Muscle layer of colon (tissue), 2 donors: ENCODE data around the gene C1QTNF3.
"Not testable (repeated sequence)": the region's sequence is repeated elsewhere in the genome, so short reads cannot be mapped to it uniquely, and the experiment has no call there.

Source experiments
- H3K27ac ChIP-seq: one replicate; pipeline ENCODE4 v1.7.0; 2013; ENCODE audit warnings: low read depth, mild to moderate bottlenecking, low read length, moderate library complexity
- H3K27me3 ChIP-seq, 2 donors: one replicate each; pipeline ENCODE4 v1.7.0; 2013; ENCODE audit warnings: low read length in 2 of 2, mild to moderate bottlenecking in 2 of 2; ENCODE audit not compliant: insufficient read depth in 2 of 2, control insufficient read depth in 1 of 2
- H3K36me3 ChIP-seq: one replicate; pipeline ENCODE4 v1.7.0; 2013; ENCODE audit warnings: mild to moderate bottlenecking, low read length; ENCODE audit not compliant: insufficient read depth
- H3K4me1 ChIP-seq: one replicate; pipeline ENCODE4 v1.7.0; 2013; ENCODE audit warnings: mild to moderate bottlenecking, low read length; ENCODE audit not compliant: insufficient read depth
- H3K4me3 ChIP-seq, 2 donors: one replicate each; pipeline ENCODE4 v1.7.0; 2013; ENCODE audit warnings: low read length in 2 of 2, low read depth in 1 of 2, mild to moderate bottlenecking in 1 of 2, moderate library complexity in 1 of 2
- H3K9ac ChIP-seq: one replicate; pipeline ENCODE4 v1.7.0; 2013; ENCODE audit warnings: low read length
- H3K9me3 ChIP-seq: one replicate; pipeline ENCODE4 v1.7.0; 2013; ENCODE audit warnings: mild to moderate bottlenecking, low read length
- donor health status: abdominal sarcoma.
- donor health status: Adenocarcinoma of cecum.

C1QTNF3 gene, protein sequence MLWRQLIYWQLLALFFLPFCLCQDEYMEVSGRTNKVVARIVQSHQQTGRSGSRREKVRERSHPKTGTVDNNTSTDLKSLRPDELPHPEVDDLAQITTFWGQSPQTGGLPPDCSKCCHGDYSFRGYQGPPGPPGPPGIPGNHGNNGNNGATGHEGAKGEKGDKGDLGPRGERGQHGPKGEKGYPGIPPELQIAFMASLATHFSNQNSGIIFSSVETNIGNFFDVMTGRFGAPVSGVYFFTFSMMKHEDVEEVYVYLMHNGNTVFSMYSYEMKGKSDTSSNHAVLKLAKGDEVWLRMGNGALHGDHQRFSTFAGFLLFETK

DNA sequence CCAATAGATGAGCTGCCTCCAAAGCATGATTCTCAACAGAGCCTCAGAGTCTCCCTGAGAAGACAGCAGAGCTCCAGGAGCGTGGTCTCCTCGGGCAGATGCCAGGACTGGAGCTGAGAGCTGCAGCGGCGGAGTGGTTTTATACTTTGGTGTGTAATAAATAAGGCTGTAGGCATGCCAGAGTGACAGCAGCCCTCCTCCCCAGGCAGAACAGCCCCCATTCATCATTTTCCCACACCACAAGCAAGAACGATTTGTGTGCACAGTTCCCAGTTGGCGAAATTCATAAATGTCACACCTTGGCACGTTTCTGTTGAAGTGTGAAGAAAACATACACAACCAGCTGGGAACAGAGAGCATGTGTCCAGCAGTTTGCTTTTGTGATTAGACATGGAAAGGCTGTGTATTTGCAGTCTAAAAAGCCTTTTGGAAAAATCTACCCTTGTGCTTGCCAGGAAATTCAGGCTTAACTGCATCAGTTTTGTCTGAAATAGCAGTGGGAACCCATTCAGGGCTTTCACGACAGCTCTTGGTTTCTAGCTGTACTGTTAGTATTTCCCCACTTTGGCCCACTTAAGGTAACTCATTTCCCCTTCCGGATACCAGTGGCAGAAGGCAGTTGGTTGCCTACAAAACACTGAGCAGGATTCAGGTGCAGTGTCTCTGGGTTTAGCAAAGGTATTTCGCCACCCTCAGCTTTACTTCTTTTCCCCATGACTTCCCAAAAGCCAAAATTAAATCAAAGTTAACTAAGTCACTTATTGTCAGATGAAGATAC, at the start of gene C1QTNF3:
Gene C1QTNF3 (minus strand): TSS at position 115 of the 778 bp plus-strand sequence. CDS start 88 bp downstream, at position 27.
- H3K27me3 ChIP-seq = no peaks in the 10 kb centered on the region
- peaks cover 29% of the 10 kb centered on the region for H3K4me1 ChIP-seq
- H3K9ac ChIP-seq = no peak within 1 kb of the TSS
- peak within 1 kb of the TSS; percentile 29 for H3K27ac ChIP-seq
- no peaks in the 10 kb centered on the region for H3K9me3 ChIP-seq
- H3K36me3 ChIP-seq = no peaks in the 10 kb centered on the region
- peak within 1 kb of the TSS in 1 of 2 donors; percentile 44 for H3K4me3 ChIP-seq

DNA sequence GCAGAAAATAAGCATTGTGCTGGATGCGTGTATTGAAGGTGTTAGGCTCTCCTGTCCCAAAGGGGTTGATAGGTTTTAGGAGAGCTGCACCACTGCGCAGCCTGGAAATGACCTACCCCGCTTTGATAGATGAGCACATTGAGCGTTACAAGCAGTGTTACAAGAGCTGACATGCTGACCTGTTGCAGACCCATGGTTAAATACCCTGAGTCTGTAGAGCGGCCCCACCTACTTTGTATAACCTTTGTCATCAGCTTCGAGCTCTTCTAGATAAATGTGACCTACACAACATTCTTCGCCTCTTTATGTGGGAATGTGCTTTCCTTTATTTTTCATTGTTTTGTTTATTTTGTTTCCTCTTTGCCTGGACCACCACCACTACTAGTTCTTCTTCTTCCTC, 48.0 kb upstream of the C1QTNF3 start:
- H3K27ac ChIP-seq, H3K9ac ChIP-seq, H3K4me3 ChIP-seq, H3K4me1 ChIP-seq, H3K36me3 ChIP-seq, H3K9me3 ChIP-seq, H3K27me3 ChIP-seq: not testable (repeated sequence)

DNA sequence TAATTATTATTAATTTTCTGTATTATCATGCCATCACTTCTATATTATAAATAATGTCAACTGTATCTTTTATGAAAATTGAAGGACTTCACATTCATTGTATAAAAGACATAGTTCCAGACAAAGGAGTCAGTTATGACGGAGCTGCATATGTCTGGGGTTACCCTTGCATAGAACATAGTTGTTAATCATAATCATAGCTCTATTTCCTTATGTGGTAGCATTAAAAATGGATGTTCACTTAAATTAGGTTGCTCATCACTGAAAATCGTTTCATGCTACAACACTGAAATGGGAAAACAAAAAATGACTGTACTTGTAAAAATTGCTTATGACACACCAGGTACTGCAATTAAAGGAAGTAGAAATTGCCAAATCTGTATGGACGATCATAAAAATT, 46.8 kb upstream of the C1QTNF3 start:
- not testable (repeated sequence) for H3K9ac ChIP-seq, H3K27me3 ChIP-seq, H3K4me3 ChIP-seq, H3K9me3 ChIP-seq, H3K4me1 ChIP-seq, H3K36me3 ChIP-seq, H3K27ac ChIP-seq

DNA sequence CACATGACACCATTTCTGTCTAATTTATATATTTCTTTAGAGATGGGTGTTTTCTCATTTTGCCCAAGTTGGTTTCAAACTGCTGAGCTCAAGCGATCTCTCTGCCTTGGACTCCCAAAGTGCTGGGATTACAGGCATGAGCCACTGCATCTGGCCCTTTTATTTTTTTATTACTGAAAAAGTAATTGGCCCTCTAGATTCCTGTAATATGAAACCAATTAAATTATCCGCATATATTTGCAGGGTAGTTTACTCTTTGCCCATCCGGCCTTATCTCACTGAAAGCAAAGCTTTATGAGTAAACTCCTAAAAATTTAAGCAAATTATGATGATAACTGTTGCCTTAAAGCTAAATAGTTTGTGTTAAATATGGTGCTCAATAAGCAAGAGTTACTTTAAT, 44.7 kb upstream of the C1QTNF3 start:
- H3K36me3 ChIP-seq, H3K4me1 ChIP-seq, H3K9ac ChIP-seq, H3K9me3 ChIP-seq, H3K27me3 ChIP-seq, H3K4me3 ChIP-seq, H3K27ac ChIP-seq: not testable (repeated sequence)

DNA sequence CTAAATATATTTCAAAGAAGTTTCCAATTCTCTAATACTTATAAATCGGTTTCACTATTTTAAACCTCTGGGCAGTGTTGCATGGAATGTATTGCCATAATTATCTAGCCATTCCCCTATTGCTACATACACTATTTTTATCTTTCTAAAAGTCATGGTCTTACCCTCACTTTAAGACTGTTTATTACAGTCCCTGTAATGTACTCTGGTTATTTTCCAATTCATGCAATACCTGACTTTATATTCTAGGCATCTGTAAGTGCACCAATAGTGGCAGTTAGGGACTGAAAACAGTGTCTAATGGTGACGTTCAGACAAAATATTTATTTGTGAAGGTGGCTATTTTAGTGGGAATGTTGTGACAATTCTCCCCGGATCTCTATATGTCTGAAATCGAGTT, 40.9 kb upstream of the C1QTNF3 start:
- H3K9me3 ChIP-seq, H3K27me3 ChIP-seq, H3K4me3 ChIP-seq, H3K9ac ChIP-seq, H3K4me1 ChIP-seq, H3K27ac ChIP-seq, H3K36me3 ChIP-seq: not testable (repeated sequence)

DNA sequence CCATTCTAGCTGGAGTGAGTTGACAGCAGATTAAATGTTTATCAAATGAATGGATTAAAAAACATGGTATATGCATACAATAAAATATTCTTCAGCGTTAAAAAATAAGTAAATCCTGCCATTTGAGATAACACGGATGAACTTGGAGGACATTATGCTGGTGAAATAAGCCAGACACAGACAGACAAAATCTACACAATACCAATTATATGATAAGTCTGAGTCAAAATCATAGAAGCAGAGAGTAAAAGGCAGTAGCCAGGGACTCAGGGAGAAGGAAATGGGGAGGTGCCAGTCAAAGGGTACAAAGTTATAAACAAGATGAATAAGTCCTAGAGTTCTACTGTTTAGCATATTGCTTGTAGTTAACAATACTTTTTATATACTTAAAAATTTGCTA, 36.5 kb upstream of the C1QTNF3 start:
- H3K4me3 ChIP-seq, H3K27ac ChIP-seq, H3K27me3 ChIP-seq, H3K4me1 ChIP-seq, H3K9ac ChIP-seq, H3K9me3 ChIP-seq, H3K36me3 ChIP-seq: not testable (repeated sequence)

DNA sequence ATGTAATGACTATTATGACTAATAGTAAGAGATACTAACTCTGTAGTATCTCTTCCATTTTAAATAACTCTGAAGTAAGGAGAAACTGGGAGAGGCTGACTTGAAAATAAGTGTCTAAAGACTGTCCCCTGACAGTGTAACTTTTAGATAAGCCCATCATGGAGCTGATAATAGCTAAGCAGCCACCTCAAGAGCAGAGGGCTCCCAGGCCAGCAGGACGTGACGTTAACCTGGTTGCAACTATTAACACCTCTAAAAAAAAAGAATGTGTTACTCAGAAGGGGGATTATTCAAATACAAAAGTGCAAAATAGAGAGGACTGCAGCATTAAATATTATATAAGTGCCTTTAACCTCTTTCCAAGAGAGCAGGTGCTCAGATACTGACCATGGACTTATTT, 34.6 kb upstream of the C1QTNF3 start:
- not testable (repeated sequence) for H3K9me3 ChIP-seq, H3K4me3 ChIP-seq, H3K27me3 ChIP-seq, H3K36me3 ChIP-seq, H3K9ac ChIP-seq, H3K4me1 ChIP-seq, H3K27ac ChIP-seq

DNA sequence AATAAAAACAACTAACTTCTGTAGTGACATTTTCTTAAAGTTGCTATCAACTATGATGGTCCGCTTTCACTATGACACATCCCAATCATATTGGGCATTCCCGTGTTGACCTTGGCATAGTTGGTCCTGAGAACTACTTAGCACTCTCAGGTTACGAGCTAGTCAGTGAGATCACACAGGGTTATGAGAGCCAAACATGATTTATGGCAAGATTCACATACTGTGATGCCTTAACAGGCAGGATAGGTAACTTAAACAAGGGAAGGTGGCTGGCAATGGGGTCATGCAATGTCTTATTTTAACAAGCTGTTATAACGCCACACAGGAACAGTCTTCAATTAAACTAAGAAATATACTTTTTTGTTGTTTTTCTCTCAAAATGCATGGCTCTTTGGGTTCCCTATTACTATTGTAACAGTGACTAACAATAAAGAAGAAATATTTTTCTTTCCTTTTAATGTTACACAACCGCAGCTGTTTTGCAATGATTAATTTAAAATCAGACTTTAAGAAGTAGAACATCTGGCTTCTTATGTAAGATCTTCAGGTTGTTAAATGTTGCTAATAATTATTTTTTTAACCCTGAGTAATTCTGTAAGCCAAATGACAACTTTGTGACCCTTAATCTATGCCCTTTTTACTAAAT, 33.8 kb upstream of the C1QTNF3 start:
- not testable (repeated sequence) for H3K27me3 ChIP-seq, H3K9me3 ChIP-seq, H3K4me1 ChIP-seq, H3K4me3 ChIP-seq, H3K9ac ChIP-seq, H3K36me3 ChIP-seq, H3K27ac ChIP-seq

DNA sequence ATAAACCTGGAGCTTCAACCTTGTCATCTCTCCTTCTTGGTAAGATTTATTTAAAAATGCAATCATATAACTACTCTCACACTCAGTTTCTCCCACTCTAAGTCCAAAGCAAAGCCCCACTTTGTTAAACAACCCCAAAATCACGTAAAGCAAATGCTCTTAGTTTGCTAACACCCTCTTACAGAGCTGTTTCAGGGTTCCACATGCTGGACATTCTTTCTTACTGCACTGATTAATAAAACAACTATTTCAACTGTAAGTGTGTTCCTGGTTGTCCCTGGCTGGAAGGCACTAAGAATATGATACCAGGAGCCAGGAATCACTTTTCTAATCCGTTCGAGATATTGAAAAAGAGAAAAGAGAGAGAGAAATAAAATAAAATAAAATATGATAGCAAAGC, 31.5 kb upstream of the C1QTNF3 start:
- H3K36me3 ChIP-seq, H3K4me1 ChIP-seq, H3K4me3 ChIP-seq, H3K27me3 ChIP-seq, H3K9ac ChIP-seq, H3K9me3 ChIP-seq, H3K27ac ChIP-seq: not testable (repeated sequence)

DNA sequence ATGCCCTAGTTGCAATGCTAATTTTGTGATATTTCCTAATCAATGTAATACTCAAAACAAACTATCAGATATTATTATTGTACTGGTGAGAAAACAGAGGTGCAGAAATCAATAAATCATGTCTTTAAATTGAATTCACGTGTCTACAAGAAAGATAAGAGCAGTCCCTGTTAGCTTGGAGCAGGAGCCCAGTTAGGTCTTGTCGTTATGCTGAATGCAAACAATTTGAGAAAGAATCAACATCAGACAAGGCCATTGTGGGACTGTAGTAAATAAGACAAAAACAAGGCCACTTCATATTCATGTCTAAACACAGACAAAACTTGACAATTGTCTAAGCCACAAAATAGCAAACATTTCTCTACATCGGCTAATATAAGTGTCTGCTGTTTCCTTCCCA, 31.1 kb upstream of the C1QTNF3 start:
- not testable (repeated sequence) for H3K9me3 ChIP-seq, H3K27me3 ChIP-seq, H3K4me1 ChIP-seq, H3K27ac ChIP-seq, H3K36me3 ChIP-seq, H3K9ac ChIP-seq, H3K4me3 ChIP-seq

DNA sequence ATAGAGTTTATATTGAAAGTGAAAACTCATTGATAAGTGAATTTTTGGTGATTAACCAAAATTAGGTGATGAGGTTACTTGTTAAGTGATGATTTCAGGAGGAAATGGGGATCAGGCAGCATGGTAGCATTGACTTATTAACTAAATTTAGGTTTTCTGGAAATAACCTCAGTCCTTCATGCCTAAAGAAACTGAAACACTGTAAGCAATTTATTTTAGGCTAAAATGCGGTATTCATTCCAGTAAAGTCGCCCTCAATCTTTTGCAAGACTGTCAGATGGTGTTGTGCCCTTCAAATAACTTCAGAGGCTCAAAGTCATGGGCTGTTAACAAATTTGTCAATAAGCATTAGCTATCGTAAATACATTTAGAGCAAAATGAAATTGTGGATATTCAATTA, 27.6 kb upstream of the C1QTNF3 start:
- not testable (repeated sequence) for H3K4me3 ChIP-seq, H3K27ac ChIP-seq, H3K27me3 ChIP-seq, H3K9ac ChIP-seq, H3K4me1 ChIP-seq, H3K9me3 ChIP-seq, H3K36me3 ChIP-seq

DNA sequence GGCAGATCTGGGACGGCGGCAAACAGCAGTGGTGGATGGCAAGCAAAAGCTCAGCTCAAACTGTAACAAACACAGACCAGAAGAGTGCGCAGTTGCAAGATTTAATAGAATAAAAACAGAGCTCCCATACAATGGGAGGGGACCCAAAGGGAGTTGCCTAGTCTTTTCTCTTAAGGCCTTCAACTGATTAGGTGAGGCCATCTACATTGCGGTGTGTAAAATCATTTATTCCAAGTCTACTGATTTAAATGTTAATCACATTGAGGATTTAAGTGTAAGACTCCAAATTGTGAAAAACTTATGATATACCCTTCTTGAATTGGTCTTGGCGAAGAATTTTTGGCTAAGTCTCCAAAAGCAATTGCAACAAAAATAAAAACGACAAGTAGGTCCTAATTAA, 21.6 kb upstream of the C1QTNF3 start:
- Histone ChIP-seq H3K36me3 (no peaks in the 10 kb centered on the region), H3K4me3 (no peak overlapping the region), H3K4me1 (no peaks in the 10 kb centered on the region), H3K27ac (no peak overlapping the region), H3K9ac (no peak overlapping the region), H3K27me3 (no peaks in the 10 kb centered on the region), H3K9me3 (no peaks in the 10 kb centered on the region)
